Kidney capillary endothelial cell (primary cell): ENCODE measurements around the gene WSB1.
"Not testable (repeated sequence)": the region's sequence is repeated elsewhere in the genome, so short reads cannot be mapped to it uniquely, and the experiment has no call there.

ENCODE experiments used
- DNase-seq: peaks from one replicate; pipeline ENCODE4 v3.0.0-alpha.2; 2018; ENCODE audit warnings: low spot score

Gene WSB1

DNA sequence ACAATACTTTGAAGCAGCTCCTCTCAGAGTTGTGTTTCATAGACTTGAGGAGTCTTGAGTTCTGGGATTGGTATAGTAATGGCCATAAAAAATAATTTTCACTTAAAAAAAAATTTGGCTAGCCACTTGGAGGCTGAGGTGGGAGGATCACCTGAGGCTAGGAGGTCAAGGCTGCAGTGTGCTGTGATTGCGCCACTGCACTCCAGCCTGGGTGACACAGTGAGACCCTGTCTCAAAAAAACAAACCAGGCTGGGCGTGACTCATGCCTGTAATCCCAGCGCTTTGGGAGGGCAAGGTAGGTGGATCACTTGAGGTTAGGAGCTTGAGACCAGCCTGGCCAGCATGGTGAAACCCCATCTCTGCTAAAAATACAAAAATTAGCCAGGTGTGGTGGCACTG is 14.8 kb upstream of the WSB1 start:
- not testable (repeated sequence) for DNase-seq

DNA sequence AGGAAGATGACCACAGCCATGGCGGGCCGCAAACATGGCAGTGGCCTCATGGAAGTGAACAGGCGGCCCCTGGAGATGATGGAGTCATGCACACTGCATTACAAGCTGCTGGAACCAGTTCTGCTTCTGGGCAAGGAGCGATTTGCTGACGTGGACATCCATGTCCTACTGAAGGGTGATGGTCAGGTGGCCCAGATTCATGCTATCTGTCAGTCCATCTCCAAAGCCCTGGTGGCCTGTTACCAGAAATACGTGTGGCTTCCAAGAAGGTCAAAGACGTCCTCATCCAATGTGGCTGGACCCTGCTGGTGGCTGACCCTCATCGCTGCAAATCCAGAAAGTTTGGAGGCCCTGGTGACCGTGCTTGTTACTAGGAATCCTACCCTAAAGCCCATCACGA is 13.4 kb upstream of the WSB1 start:
- no peak for DNase-seq

DNA sequence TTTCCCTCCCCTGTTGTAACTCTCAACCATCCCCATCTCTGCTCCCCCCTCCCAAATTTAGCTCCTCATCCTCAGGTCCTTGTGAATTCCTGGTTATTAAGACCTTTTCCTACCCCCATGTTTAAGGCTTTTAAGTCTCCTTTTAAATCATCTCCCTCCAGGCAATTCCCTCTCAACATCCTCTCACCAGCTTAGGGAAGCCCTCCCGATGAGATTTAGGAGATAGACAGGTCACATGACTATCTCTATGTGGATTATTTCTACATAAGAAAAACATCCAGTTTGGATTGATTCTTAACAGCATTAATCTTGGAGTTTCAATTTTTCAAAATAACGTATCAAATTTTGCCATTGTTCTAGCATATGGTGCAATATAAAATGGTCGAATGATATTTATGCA is 12.5 kb upstream of the WSB1 start:
- DNase-seq: no peak

DNA sequence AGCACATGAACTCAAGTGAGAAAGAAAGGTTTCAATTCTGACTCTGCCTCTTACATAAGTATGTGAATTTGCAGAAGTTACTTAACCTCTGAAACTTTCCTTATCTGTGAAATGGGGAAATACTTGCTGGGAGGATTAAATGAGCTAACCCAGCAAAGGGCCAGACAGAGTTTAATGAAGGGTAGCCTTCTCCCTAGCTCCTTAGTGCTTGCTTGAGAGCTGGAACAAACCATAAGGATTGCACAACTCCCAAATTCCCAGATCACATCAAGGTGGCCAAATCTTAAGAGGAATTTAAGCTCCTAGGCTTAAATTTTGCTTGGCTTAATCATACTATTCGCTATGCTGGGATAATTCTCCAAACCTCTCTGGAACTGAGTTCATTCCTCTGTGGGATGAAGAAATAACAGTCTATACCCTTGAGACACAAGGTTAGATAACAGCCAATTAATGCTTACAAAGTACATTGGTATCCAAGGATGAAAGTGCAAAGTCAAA is 11.8 kb upstream of the WSB1 start:
- DNase-seq: no peak

DNA sequence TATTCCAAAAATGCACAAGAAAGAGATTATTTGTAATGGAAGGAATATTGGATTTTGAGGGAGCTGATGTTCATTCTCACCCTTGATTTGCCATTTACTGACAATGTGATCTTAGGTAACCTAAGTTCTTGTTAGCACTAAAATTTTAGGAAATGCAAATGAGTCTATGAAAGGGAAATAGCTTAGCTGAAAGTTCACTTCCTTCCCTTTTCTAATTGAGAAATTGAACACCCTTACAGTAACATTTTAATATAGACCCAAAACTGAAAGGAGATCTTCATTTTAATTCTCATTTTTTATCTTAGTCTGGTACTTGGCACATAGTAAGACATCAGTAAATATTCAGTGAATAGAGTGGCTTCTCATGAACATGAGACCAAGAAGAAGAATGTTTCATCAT is 10.9 kb upstream of the WSB1 start:
- DNase-seq: no peak

DNA sequence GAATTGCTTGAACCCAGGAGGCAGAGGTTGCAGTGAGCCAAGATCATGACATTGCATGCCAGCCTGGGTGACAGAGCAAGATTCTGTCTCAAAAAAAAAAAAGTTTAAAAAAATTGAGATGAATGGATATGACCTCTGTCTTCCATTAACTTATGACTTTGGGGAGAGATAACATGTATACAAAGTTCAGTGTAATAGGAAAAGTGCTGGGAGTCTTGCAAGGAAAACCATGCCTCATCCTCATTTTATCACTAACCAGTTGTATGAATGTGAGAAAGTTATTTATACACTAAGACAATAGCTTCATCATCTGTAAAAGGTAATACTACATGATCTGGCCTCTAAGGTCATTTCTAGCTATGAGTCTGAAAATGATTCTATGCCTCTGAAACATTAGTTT is 10.2 kb upstream of the WSB1 start:
- no peak for DNase-seq

DNA sequence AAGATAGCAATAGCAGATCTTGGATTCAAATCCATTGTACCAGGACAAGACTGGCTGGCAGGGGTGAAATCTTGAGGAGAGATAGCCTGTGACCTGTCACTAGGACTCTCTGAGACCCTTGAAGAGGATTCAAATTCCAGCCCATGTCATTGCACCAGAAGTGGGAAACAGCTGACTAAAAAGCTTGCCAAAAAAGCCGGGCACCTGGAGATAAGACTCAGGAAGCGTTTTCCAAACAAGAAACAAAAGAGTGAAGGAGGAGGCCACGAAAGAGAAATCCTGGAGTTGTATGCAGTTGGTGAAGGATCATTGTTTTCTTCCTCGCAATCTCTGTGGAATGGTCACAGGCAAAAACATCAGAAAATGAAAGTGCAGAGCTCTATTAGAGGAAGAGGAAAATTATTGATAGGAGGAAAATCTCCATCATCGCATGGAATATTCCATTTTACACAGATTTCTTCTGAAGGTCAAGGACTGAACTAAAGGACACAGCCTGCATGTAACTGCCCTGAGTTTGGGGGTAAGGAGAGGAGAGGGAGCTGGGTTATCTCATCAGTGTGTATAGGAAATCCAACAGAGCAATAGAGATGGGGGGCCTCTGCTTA is 9.0 kb upstream of the WSB1 start:
- DNase-seq: no peak

DNA sequence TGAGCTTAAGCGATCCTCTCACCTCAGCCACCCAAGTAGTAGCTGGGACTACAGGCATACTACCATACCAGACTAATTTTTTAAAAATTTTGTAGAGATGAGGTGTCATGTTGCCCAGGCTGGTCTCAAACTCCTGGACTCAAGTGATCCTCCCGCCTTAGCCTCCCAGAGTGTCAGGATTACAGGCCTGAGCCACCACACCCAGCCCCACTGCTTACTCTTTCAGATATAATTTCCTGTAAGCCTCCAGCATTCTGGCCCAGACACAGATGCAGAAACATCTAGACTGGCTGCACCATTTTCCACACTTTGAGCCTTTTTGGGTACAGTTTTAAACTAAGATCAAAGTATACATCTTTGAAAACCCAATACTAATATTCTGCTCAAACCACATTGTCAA is 8.4 kb upstream of the WSB1 start:
- no peak for DNase-seq

DNA sequence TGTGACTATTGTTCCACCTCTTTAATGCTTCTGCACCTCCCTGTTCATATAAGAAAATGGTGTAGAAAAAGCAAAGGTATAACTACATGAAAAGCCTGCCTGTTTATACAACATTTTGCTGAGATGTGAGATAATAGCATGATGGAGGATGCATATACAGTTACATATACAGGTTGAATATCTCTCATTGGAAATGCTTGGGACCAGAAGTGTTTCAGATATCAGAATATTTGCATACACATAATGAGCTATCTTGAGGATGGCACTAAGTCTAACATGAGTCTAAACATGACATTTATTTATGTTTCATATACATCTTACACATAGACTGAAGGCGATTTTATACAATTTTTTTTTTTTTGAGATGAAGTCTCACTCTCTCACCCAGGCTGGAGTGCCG is 5.7 kb upstream of the WSB1 start:
- DNase-seq: no peak

DNA sequence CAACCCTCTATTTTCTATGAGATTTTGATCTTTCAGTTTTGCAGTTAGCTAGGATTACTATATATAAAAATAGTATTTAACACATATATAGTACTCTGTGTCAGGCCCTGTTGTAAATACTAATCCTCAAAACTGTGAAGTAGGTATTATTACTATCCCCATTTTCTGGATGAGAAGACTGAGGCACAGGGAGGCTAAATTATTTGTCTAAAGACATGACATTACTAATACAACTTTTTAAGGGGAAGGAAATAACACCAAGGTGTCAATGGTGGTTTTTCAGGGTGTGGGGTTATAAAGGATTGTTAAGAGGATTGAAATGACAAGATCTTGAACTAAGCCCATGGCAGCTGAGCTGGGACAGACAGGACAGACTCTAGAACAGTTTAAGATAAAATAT is 4.1 kb upstream of the WSB1 start:
- DNase-seq: no peak

DNA sequence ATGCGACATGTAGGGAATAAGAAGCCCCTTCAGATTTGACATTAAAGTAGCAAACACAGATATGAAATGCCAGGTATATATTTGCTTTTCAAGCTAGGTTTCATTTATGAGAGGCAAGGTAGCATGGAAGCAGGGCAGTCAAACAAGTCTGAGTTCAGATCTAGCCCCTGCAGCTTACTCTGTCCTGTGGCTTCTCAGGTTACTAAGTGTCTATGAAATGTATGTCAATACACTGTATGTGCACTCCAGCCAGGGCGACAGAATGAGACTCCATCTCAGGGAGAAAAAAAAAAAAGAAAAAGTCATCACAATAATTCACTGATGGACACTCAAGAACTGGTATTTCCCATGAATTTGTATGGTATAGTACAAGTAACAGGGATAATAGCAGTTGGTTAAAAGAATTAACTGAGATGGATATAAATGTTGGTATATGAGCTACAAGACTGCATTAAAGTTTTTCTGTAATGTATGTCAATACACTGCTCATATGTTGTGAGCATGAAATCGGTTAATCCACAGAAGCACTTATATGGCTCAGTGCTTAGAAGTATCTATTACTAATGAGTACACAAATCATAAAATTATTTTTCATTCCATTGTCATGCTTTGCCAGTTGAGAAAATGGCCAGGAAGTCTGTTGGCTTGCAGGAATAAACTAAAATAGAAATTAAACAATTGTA is 2.9 kb upstream of the WSB1 start:
- no peak for DNase-seq

DNA sequence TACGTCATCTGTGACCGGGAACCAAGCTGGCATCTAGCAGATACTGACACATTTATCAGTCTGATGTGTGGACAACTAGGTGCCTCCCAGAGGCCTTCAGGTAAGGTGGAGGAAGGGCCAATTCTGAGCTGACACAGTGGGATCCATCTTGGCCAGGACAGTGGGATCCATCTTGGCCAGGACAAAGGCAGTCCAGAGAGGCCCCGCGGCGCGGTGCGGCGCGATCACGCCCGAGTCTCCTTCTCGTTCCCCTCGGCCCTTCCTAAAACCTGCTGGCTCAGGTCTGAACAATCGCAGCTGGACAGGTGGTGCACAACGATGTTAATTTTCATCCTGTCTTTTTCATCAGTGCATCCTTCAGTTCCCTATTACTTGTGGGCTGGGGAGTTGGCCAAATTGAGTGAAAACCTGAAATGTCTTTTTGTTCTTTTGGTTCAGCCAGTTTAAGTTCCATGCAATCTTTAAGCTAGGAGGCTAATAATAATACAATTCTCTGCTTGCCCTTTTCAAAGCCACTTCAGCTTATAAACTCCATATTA is 486 bp upstream of the WSB1 start:
- no peak for DNase-seq

DNA sequence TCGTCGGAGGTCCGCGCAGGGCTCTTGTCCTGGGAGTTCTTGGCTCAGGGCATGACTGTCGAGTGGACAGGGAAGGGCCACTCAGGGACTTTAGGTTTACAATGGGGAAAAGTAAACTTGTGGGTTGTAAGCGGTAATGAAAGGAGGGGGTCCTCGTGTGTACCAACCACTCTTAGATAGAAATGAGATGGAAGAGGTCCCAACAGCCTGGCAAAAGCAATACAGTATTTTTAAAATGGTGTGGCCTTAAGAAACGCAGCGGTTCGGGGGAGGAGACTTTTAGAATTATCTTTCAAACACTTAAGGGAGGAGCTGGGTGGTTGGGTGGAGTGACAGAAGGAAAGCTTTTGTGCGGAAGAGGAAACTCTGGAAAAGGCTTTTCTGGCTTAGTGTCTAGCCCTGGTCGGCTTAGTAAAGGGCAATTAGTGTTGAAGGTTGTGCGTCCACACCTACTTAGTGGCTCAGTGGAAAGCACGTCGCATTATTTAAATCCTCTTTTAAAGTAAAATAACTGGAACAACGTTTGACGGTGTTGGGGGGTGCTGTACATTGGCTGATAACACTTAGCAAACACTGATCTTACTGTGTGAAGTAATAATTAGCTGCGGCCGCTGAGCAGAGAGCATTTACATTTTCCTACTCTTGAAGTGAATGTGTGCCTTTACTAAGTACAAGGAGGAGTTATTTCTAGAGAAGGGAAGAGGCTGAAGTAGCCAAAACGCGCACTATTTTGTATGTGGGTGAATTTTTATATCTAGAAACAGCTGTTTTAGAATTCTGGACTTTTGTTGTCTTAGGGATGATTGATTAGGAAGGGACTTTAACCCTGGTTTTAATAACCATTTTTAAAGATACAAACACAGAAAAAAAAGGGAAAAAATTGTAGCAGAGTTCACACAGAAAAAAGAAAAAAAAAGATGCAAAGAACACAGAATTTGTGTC is 1.0 kb downstream of the WSB1 start:
- DNase-seq: peak; percentile 75

DNA sequence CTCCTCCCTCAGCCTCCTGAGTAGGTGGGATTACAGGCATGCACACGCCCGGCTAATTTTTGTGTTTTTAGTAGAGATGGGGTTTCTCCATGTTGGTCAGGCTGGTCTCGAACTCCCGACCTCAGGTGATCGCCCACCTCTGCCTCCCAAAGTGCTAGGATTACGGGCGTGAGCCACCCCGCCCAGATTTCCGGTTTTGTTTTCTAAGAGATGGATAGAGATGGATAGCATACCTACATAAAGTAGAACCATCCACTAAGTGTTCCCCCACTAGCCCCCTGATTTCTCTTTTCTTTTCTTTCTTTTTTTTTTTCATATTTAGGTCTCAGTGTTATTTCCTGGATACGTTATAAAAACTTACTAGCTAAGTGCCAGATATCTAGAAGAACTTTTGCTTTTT is 2.0 kb downstream of the WSB1 start:
- no peak for DNase-seq

DNA sequence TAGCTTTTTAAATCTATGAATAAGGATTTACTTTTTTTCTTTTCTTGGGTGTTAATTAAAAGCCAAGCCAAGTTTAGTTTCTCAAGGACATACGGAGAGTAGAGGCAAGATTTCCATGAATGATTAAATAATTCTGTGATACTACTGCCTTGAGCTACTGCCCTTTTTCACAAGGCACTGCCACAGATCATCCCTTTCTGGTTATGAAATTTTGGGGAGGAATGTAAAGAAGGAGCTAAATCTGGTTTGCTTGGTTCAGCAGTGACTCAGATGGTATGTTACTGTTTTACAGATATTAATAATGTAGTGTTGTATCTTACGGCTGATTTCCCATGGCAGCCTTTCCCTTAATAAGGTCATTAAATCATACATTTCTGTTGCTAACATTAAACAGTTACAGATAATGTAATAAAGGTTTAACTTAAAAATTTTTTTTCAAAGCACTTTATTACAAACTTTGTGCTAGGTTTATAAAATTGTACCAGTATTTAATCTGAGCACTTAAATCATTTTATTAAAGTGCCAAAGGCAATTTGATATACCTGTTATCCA is 2.6 kb downstream of the WSB1 start:
- peak; percentile 19 for DNase-seq

DNA sequence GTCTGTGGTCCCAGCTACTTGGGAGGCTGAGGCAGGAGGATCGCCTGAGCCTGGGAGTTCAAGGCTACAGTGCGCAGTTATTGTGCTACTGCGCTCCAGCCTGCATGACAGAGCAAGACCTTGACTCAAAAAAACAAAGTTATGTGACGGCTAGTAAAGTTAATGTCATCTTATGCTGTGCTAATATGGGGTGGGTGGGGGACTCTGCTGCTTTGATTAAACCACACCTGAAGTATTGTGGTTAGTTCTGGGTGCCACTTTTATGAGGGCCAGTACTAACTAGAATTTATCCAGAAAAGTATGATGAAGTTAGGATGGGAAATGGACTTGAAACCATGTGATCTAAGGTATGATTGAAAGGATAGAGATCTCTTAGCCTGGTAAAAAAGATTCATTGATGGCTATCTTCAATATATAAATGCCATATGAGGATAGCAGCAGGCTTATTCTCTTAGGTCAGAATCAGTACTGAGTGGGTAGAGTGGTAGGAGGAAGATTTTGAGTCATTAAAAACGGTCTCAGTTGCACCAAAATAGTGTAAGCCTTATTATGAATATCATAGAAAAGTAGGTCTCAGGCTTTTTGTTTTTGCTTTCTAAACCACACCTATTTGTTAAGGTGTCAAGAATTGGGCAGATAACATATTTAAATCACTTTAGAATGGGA is 5.6 kb downstream of the WSB1 start:
- no peak for DNase-seq

DNA sequence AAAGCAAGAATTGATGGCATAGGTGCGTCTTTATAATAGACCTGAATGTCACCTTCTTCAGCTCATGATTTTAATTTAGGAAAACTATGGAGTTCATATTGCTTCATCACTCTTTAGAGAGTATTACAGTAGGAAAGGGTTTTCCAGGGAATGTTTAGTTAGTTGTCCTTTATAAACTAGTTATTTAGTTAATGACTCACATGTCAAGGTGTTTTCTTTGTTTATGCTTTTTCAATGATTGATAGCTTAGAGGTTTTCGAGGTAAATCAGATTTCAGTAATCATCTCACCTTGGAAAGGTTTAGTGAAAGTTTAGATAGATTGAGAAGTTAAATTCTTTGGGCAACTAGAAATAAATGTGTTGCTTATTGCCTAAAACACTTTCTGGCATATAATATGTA is 9.8 kb downstream of the WSB1 start:
- DNase-seq: no peak

DNA sequence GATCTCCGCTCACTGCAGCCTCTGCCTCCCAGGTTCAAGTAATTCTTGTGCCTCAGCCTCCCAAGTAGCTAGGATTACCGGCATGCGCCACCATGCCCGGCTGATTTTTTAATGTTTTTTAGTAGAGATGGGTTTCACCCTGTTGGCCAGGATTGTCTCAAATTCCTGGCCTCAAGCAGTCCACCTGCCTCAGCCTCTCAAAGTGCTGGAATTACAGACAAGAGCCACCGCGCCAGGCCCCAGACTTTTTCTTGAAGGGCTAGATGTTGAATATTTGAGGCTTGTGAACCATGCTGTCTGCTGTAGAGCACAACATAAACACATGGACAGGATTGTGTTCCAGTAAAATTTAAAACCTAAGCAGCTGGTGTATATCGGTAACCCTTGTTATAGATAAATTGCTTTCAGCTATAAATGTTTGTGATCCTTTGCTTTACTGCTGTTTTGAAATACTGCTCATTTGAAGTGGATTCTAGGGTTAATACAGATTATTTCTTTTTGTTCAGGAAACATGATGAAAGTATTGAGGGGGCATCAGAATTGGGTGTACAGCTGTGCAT is 12.4 kb downstream of the WSB1 start:
- no peak for DNase-seq

DNA sequence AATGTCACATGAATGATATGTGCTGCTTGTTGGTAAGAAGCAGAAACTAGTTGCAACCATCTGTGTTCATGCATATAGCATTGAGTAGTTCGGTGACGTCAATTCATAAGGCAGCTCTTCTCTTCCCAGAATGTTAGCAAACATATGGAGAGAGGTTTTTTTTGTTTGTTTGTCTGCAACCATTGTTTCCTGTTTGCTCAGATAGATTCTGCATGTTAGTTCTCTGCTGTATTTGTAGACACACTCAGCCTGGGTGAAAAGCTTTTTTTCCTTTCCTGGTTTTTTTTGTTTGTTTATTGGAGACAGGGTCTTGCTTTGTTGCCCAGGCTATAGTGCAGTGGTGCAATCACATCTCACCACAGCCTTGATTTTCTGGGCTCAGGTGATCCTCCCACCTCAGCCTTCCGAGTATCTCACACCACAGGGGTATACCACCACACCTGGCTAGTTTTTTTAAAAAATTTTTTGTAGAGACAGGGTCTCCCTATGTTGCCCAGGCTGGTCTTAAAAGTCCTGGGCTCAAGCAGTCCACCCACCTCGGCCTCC is 16.7 kb downstream of the WSB1 start:
- no peak for DNase-seq

DNA sequence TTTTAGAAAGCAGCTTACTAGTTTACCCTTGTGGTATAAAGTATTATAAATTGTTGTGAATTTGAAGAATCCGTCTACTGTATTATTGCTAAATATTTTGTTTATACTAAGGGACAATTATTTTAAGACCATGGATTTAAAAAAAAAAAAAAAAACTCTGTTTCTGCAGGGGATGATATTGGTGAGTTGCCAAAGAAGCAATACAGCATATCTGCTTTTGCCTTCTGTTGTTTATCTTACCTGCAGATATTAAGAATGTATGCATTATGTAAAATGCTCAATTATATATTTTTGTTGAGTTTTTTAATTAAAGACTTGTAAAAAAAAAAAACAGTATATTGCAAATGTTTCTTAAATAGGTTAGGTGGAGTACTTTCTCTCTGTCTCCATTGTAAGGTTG is 19.4 kb downstream of the WSB1 start:
- DNase-seq: no peak

DNA sequence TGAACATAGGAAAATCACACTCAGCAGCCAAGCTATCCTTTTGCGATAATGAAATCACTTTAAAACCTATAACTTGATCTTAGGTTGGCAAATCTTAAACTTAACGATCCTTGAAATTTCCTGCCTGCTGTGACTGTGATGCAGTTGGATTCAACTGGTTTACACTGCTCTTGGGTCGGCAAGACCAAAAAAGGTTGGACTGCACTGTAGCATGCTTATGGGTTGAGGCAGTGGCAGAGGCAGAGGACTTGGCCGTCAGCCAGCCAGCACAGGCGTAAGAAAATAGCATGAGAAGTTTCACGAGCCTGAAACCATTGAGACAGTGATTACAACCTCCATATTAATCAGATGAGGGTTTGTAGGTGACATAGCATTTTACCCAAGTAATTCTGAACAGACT is 21.4 kb downstream of the WSB1 start:
- DNase-seq: no peak
